Spinal cord (tissue), 10 donors: ENCODE measurements around the gene SLFNL1. TPM values are rescaled to one million over a fixed set of nuclear protein-coding genes. Genes with fewer than 3 reads are reported as not detected.

ENCODE experiments used
- DNase-seq, 6 donors: peaks; one replicate each; pipeline versions ENCODE4 v3.0.0 to v3.0.0-alpha.2; 2013 to 2015; ENCODE audit warnings: low spot score in 6 of 6, low read depth in 4 of 6
- H3K27ac ChIP-seq: one replicate; pipeline ENCODE4 v1.5.1; 2013; ENCODE audit warnings: low read depth, low read length, control low read depth
- H3K27me3 ChIP-seq: one replicate; pipeline ENCODE4 v1.6.1; 2013; ENCODE audit warnings: low read length; ENCODE audit not compliant: control insufficient read depth, insufficient read depth
- H3K36me3 ChIP-seq: one replicate; pipeline ENCODE4 v1.6.1; 2013; ENCODE audit warnings: low read length; ENCODE audit not compliant: control insufficient read depth, insufficient read depth
- H3K4me1 ChIP-seq: one replicate; pipeline ENCODE4 v1.6.1; 2013; ENCODE audit warnings: low read length; ENCODE audit not compliant: control insufficient read depth, insufficient read depth
- H3K4me3 ChIP-seq: one replicate; pipeline ENCODE4 v1.5.1; 2013; ENCODE audit warnings: low read depth, low read length, control low read depth
- H3K9me3 ChIP-seq: one replicate; pipeline ENCODE4 v1.6.1; 2013; ENCODE audit warnings: low read length; ENCODE audit not compliant: control insufficient read depth, insufficient read depth
- WGBS: methylation state at CpG from one replicate; pipeline ENCODE4 v1.1.5; 2013; ENCODE audit warnings: missing lambda C conversion rate; ENCODE audit not compliant: insufficient coverage; 5-methylcytosine and 5-hydroxymethylcytosine counted together
- polyA plus RNA-seq, 2 donors: library from polyadenylated mRNA; unstranded; fragments of 120-200 nt; gene quantifications; one replicate each; pipeline ENCODE4 v1.2.1, GENCODE V29; 2013; ENCODE audit not compliant: insufficient read length in 2 of 2
- total RNA-seq, 2 donors: library from RNA; depleted of rRNA in 1 of 2; stranded (reverse); fragments of 120-200 nt in 1 of 2; fragments of >200 nt in 1 of 2; gene quantifications; one replicate each; pipeline versions ENCODE4 v1.2.3 to v1.2.4, GENCODE V29; 2013 to 2014
- donor health status: healthy.

SLFNL1 gene
- total and polyA plus RNA-seq, 4 donors, result 0.49 to 1.4 (median 0.63) TPM

- peaks cover 68% of the 10 kb centered on the region for H3K36me3 ChIP-seq
- H3K9me3 ChIP-seq, result no peaks in the 10 kb centered on the region
- no peak overlapping the region for H3K4me3 ChIP-seq
- no peaks in the 10 kb centered on the region for H3K27me3 ChIP-seq
- no peak for DNase-seq
- no peaks in the 10 kb centered on the region for H3K4me1 ChIP-seq
- H3K27ac ChIP-seq, result no peak overlapping the region
- WGBS, result 83% methylated on average over 6 of the region's 10 CpGs
Observed at GRCh38 chr1:41022424-41022823, 899 bp upstream of the SLFNL1 start.

GRCh38 chr1:41020654-41021053, 871 bp downstream of the SLFNL1 start:
- H3K4me3 ChIP-seq, result no peak overlapping the region
- peaks cover 70% of the 10 kb centered on the region for H3K36me3 ChIP-seq
- H3K27ac ChIP-seq, result no peak overlapping the region
- 88% methylated on average over 3 of the region's 3 CpGs for WGBS
- no peaks in the 10 kb centered on the region for H3K4me1 ChIP-seq
- H3K9me3 ChIP-seq, result no peaks in the 10 kb centered on the region
- DNase-seq, result no peak
- H3K27me3 ChIP-seq, result no peaks in the 10 kb centered on the region

- H3K4me3 ChIP-seq, result no peak overlapping the region
- peaks cover 4% of the 10 kb centered on the region for H3K4me1 ChIP-seq
- WGBS, result 92% methylated on average over 17 of the region's 17 CpGs
- H3K27ac ChIP-seq, result no peak overlapping the region
- peaks cover 70% of the 10 kb centered on the region for H3K36me3 ChIP-seq
- no peaks in the 10 kb centered on the region for H3K9me3 ChIP-seq
- H3K27me3 ChIP-seq, result no peaks in the 10 kb centered on the region
- DNase-seq, result no peak
Observed at GRCh38 chr1:41020109-41020576, 1.4 kb downstream of the SLFNL1 start.

DNA sequence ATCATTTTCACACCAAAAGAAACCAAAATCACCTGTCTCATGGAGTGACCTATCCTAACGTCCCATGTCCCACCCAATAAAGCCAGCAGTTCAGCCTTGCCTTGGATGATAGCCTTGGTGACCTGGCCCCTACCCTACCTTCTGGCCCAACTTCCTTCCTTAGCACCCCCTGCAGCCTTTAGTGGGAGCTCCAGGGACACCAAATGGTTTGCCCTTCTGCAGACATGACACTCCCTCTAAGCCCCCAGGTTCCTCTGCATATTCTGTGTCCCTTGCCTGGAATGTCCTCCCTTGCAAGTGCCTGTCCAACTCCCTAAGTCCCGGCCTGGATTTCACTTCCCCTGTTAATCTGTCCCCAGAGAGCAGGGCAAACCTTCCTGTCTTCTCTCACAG, 2.2 kb downstream of the SLFNL1 start:
- 69% methylated on average over 2 of the region's 2 CpGs for WGBS
- no peaks in the 10 kb centered on the region for H3K9me3 ChIP-seq
- H3K36me3 ChIP-seq, result peaks cover 71% of the 10 kb centered on the region
- H3K4me3 ChIP-seq, result no peak overlapping the region
- no peak overlapping the region for H3K27ac ChIP-seq
- no peaks in the 10 kb centered on the region for H3K27me3 ChIP-seq
- H3K4me1 ChIP-seq, result peaks cover 5% of the 10 kb centered on the region
- no peak for DNase-seq

DNA sequence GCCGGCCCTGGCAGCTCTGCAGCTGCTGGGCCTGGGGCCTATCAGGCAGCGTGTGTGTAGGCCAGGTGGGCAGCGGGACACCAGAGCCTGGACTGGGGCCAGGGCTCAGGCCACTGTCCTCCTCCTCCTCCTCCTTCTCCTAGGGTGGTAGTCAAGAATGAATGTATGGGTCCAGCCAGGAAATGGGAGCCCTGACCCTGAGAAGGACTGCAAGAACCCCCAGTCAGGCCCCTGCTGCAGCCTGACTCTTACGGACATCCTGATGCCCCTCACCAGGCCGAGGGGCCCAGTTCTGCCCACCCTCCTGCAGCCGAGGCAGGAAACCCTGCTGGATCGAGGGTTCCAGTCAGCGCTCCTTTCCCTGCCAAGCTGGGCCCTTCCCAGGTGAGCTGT, 3.5 kb downstream of the SLFNL1 start:
- 97% methylated on average over 6 of the region's 8 CpGs for WGBS
- H3K4me1 ChIP-seq, result peaks cover 5% of the 10 kb centered on the region
- DNase-seq, result no peak
- H3K36me3 ChIP-seq, result peaks cover 67% of the 10 kb centered on the region
- no peak overlapping the region for H3K4me3 ChIP-seq
- H3K9me3 ChIP-seq, result no peaks in the 10 kb centered on the region
- no peak overlapping the region for H3K27ac ChIP-seq
- no peaks in the 10 kb centered on the region for H3K27me3 ChIP-seq

DNA sequence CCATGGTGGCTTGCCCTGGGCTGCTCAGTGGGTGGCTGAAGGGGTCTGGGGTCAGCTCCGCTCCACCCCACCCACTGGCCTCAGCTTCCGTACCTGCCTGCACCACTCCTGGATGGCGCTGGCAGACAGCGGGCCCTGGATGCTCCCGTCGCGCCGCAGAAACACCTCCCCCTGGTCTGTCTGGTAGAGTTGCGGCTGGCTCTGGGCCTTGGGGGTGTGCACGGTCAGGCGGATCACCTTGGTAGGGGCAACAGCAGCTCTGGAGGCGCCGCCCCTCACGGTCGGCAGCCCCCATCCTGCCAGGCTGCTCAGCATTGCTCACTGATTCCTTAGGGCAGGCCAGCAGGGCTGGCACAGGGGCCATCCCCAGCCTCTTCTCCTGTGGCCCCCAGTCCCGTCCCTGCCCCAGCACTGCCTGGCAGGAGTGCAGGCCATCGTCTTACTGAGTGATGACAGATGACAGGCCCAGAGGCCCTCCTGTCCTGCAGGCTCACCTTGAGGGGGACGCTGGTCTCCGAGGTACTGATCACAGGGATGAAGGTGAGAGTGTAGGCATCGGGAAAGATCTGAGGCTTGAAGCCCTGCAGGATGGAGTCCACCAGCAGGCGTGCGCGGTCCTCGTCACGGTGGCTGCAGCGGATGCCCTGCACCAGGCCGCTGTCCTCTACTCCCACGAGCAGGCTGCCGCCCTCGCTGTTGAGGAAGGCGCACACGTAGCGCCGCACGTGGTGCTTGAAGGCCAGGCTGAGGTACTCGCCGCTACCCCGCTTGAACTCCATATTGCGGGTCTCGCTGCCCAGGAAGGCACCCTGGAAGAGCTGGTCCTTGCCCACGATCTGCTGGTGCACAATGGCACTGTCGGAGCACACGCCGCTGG, 4.1 kb downstream of the SLFNL1 start:
- no peaks in the 10 kb centered on the region for H3K27me3 ChIP-seq
- peaks cover 64% of the 10 kb centered on the region for H3K36me3 ChIP-seq
- WGBS, result 95% methylated on average over 42 of the region's 44 CpGs
- no peak for DNase-seq
- no peak overlapping the region for H3K4me3 ChIP-seq
- H3K4me1 ChIP-seq, result peaks cover 5% of the 10 kb centered on the region
- H3K27ac ChIP-seq, result no peak overlapping the region
- H3K9me3 ChIP-seq, result no peaks in the 10 kb centered on the region

DNA sequence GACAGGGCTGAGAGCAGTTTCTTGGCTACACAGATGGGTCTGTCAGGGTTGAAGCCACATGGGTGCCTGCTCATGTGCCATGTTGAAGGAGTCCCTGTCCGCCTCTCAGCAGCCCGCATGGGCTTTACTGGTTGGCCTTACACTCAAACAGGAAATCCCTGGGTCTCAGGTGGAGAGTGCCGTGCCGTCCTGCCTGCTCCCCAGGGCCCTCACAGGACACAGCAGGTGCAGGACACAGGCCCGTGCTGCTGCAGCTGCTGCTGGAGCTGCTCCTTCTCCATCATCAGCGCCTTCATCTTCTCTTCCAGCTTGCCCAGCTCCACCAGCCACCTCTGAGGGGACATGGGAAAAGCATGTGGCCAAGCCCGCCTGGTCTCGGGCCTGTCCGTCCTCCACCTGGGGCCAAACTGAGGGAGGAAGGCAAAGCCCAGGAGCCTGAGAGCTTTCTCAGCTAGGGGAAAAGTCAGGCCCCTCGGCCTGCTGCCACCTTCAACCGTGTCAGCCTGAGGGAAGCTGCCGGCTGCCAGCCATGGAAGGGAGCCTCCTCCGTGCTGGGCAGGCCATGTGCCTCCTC, 5.5 kb downstream of the SLFNL1 start:
- no peaks in the 10 kb centered on the region for H3K27me3 ChIP-seq
- DNase-seq, result no peak
- H3K9me3 ChIP-seq, result no peaks in the 10 kb centered on the region
- no peak overlapping the region for H3K27ac ChIP-seq
- no peak overlapping the region for H3K4me3 ChIP-seq
- peaks cover 5% of the 10 kb centered on the region for H3K4me1 ChIP-seq
- WGBS, result 84% methylated on average over 13 of the region's 13 CpGs
- peaks cover 69% of the 10 kb centered on the region for H3K36me3 ChIP-seq

- DNase-seq, result no peak
- Histone ChIP-seq H3K27me3 (no peaks in the 10 kb centered on the region), H3K9me3 (no peaks in the 10 kb centered on the region), H3K36me3 (peaks cover 68% of the 10 kb centered on the region), H3K27ac (no peak overlapping the region), H3K4me1 (peaks cover 5% of the 10 kb centered on the region), H3K4me3 (no peak overlapping the region)
- WGBS, result 80% methylated on average over 5 of the region's 5 CpGs
Observed at GRCh38 chr1:41015281-41015896, 6.1 kb downstream of the SLFNL1 start.

DNA sequence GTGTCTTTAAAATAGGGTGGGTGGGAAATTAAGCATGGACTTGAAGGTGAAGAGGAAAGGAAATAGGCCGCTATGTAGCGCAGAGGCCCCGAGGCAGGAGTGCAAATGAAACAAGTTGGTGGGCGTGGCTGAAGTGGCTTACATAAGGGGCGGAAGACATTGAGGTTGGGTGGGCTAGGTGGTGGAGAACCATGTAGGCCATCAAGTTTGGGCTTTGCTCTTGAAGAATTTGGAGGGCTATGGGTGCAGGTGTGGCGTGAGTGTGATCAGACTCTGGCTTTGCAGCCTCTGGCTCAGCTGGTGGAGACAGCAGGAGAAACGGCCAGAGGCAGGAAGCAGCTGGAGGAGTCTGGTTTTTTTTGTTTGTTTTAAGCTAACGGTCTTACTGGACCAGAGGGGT, 6.7 kb downstream of the SLFNL1 start:
- Histone ChIP-seq H3K9me3 (no peaks in the 10 kb centered on the region), H3K27ac (no peak overlapping the region), H3K4me1 (peaks cover 5% of the 10 kb centered on the region), H3K27me3 (no peaks in the 10 kb centered on the region), H3K36me3 (peaks cover 66% of the 10 kb centered on the region), H3K4me3 (no peak overlapping the region)
- 86% methylated on average over 8 of the region's 8 CpGs for WGBS
- no peak for DNase-seq
